Fibroblast of villous mesenchyme (primary cell): ENCODE data around the gene DNAJC15. TPM values are rescaled to one million over a fixed set of nuclear protein-coding genes. Genes with fewer than 3 reads are reported as not detected.

ENCODE experiments used
- DNase-seq: peaks from one replicate; pipeline ENCODE4 v3.0.0-alpha.2; 2010; ENCODE audit warnings: low read depth
- H3K4me3 ChIP-seq: 2 replicates; pipeline ENCODE4 v1.5.1; 2011; ENCODE audit warnings: low read depth, mild to moderate bottlenecking, low read length
- CTCF ChIP-seq: IDR thresholded peaks from 2 replicates; pipeline ENCODE4 v1.5.1; 2012; ENCODE audit warnings: low read depth, mild to moderate bottlenecking, low read length; ENCODE audit not compliant: insufficient read depth
- total RNA-seq: library from RNA; depleted of rRNA; stranded (reverse); fragments of >200 nt; gene quantifications from 2 replicates; pipeline ENCODE4 v1.2.3, GENCODE V29; 2012

Gene DNAJC15
- total RNA-seq, 1 donor = 4.7 TPM

- no peak for TF ChIP-seq CTCF
- DNase-seq = no peak
- no peak overlapping the region for H3K4me3 ChIP-seq
Measured at GRCh38 chr13:43003729-43004128, 19.7 kb upstream of the DNAJC15 start.

GRCh38 chr13:43005460-43006236 lies 17.7 kb upstream of the DNAJC15 start:
- no peak for TF ChIP-seq CTCF
- peak; percentile 28 for DNase-seq
- no peak overlapping the region for H3K4me3 ChIP-seq

GRCh38 chr13:43006893-43007631 lies 16.3 kb upstream of the DNAJC15 start:
- peak; percentile 45 for DNase-seq
- no peak for TF ChIP-seq CTCF
- H3K4me3 ChIP-seq = no peak overlapping the region

- TF ChIP-seq CTCF = no peak
- H3K4me3 ChIP-seq = no peak overlapping the region
- DNase-seq = no peak
Measured at GRCh38 chr13:43008596-43008995, 14.8 kb upstream of the DNAJC15 start.

GRCh38 chr13:43009506-43009905 lies 13.9 kb upstream of the DNAJC15 start:
- H3K4me3 ChIP-seq = no peak overlapping the region
- DNase-seq = peak; percentile 39
- no peak for TF ChIP-seq CTCF

GRCh38 chr13:43014162-43014561 lies 9.2 kb upstream of the DNAJC15 start:
- no peak overlapping the region for H3K4me3 ChIP-seq
- no peak for DNase-seq
- no peak for TF ChIP-seq CTCF
